ENCODE data around the gene CACNA2D3.

CACNA2D3 gene

GRCh38 chr3:54777141-54777540, 654.8 kb downstream of the CACNA2D3 start:
- DNase-seq: no peak

- no peak for DNase-seq
These were observed 658.0 kb downstream of the CACNA2D3 start for GRCh38 chr3:54780336-54780735.

- DNase-seq: no peak
These were observed 659.4 kb downstream of the CACNA2D3 start for GRCh38 chr3:54781728-54782127.

DNA sequence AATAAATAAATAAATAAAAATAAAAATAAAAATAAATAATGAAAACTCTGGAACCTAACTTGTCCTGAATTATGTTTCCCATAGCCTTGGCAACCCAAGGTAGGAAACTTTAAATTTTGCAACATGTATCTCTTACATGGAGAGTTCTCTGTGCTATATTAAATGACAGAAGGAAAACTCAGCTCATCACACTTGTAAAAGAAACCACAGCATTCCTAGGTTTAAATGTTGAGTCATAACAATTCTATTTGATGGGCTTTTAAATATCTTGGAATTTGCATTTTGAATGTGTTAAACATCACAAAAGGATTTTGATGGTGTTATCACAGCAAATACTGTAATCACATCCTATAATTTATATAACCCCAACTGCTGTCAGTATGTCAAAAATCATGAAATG, 661.3 kb downstream of the CACNA2D3 start:
- no peak for DNase-seq

DNA sequence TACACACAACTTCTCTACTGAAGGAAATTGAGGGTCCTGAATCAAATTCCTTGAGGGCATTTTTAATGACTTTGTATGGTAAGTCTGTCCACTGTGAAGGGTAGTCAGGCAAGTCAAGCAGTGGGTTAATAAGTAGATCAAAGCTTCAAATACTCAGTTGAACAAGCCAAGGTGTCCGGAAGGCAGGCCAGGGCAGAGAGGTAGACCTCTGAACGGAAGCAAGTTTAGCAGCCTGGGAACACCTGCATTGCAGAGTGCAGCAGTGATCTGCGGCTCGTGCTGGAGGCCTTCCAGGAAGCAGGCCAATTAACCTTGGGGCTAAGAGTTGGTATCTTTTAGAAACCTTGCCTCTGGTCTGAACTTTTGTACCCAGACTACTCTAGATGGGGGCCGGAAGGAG, 661.7 kb downstream of the CACNA2D3 start:
- DNase-seq: no peak

- no peak for DNase-seq
These were observed 663.6 kb downstream of the CACNA2D3 start for GRCh38 chr3:54785976-54786375.

GRCh38 chr3:54790051-54790450, 667.7 kb downstream of the CACNA2D3 start:
- DNase-seq: no peak

DNA sequence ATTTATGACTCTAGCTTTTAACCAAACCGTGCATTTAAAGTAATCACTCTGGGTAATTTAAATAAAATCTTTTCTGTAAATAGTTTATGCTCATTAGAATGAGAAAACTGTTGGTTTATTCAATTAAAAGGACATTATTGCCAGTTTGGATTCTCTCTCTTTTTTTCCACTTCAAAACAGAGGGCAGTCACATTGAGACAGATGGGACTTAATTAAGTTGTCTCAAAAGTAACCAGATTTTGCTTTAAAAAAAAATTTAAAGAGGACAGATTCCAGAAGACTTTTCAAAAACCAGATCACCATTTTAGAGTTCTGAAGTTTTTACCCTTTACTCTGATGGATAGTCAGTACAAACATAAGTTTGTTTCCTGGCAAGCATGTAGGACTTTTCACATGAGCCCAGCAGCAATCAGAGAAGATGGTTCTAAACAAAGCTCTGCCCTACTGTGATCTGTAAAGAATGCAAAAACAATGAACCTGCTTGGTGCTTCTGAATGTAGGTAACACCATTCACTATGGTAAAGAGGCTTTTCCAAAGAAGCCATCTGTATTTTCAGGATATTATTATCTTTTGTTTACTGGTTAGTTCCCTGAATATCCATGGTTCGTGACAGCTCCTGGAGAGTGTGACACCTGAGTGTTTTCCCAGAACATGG, 669.3 kb downstream of the CACNA2D3 start:
- no peak for DNase-seq

- no peak for DNase-seq
These were observed 670.2 kb downstream of the CACNA2D3 start for GRCh38 chr3:54792584-54792983.

GRCh38 chr3:54793171-54793570, 670.8 kb downstream of the CACNA2D3 start:
- no peak for DNase-seq

- DNase-seq: no peak
These were observed 674.8 kb downstream of the CACNA2D3 start for GRCh38 chr3:54797111-54797510.

DNA sequence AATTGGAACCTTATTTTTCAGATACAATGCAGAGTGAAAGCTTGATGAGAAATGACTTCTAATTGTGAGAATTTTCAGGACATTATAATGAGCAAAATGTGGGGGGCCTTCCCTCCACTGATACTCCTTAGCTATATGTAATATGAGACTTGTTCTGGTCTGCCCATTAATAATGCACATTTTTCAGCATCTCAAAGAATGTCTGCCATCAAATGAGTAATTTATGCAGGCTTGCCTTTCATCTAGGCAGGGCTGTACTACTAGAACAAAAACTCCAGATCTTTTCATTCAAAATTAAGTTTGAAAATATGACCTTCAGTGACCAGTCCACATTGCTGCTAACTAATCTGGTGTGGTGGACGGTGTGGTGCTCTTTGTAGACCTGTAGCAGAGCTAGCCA, 678.1 kb downstream of the CACNA2D3 start:
- no peak for DNase-seq

DNA sequence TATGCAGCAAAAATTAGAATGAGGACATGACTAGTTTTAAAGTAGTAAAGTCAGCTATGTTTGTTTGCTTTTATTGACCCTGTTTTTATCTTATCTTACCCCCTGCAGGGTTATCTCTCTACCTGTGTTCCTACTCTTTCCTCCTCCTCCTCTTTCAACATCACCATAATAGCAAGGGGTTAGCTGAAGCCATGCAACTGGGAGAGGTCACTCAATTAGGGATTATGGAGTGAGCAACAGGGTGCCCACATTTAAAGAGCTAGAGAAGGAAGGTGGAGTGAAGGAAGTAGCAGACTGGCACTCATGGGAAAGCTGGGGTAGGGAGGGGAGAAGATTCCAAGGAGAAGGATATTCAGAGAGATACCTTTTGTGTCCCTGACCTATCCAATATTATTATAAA, 679.6 kb downstream of the CACNA2D3 start:
- DNase-seq: no peak

DNA sequence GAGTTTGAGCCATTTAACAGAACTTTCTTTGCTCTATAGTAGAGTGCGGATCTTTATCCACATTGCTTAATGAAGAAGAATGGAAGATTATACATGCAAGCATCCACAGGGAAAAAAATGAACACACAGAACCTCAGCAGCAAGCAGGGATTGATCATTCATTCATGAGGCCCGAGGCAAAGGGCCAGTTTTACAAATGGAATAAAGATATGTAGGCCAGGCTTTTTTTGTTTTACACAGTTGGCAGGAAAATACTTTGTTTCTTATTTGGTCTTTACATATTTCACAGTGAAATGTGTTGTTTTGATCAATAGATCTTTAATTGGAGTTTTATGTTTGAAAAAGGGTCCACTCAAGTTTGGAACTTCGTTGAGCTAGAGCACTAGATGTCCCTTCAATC, 688.0 kb downstream of the CACNA2D3 start:
- no peak for DNase-seq

GRCh38 chr3:54814224-54814623, 691.9 kb downstream of the CACNA2D3 start:
- DNase-seq: no peak

DNA sequence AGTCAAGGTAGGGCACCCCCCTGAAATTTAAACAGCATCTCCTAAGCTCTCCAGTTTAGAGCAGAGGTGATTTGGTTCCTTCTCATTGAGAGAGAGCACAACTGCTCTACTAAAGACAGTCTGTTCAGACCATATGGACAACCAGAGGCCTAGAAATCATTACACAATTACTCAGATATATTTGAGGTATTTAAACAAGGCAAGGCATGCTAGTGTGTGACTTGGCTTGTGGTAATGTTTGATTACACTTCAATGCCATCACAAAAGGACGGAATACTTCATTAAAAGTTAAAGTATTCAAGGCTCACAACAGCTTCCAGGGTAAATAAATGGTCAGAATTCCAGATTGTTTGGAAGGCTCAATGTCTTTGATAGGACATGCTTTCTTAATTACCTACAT, 695.3 kb downstream of the CACNA2D3 start:
- no peak for DNase-seq

DNA sequence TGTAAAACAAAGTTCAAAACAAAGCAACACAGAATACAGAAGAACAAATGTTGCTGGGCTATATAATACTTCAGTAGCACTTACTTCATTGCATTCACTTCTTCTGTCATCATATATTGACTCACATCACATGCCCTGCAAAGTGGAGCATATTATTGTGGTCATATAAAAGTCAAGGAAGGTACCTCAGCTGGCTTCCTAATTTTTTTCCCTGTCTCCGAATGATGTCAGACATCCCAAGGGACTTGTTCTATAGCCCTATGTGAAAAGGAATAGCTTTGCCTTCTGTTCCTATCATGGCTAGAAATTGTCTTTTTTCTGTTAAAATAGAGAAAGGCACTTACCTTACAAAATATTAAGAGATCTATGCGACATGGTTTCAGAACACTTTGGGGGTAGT, 696.1 kb downstream of the CACNA2D3 start:
- DNase-seq: no peak

- DNase-seq: no peak
These were observed 696.6 kb downstream of the CACNA2D3 start for GRCh38 chr3:54818942-54819341.

DNA sequence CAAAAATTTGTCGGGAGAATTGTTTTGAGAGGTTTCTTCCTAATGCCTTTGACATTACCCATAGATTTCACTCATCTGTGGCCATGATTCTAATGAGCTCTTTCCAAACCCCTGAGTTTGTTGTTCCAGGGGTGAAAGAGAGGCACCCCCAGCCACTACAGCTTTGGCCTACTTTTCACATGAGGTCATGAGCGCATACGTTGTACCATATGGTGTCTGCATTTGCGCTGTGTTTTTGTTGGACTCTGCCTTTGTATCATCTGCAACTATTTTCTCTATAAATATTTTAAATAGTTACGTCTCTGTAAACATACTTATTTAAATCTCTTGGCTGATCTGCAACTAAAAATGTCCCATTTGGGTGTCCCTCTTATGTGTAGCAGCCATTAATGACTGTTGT, 697.6 kb downstream of the CACNA2D3 start:
- no peak for DNase-seq

DNA sequence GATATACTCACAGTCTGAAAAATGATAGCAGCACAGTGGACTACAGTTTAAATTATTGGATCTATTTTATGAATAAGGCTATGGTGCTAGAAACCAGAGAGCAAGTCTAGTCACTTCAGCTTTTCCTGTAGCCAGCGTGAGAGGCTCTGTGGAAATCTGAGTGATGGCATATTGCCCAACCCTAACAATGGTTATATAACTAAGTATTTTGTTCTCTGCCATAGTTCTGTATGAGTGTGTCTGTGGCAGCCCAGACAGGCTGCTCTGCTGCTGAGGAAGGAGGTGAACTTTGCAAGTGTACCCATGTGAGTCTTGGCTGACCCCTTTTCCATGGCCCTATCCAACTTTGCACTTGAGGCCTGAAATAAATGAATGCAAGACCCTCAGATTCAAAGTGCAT, 699.9 kb downstream of the CACNA2D3 start:
- DNase-seq: no peak

GRCh38 chr3:54826251-54826691, 703.9 kb downstream of the CACNA2D3 start:
- no peak for DNase-seq

GRCh38 chr3:54827056-54827687, 704.8 kb downstream of the CACNA2D3 start:
- no peak for DNase-seq

DNA sequence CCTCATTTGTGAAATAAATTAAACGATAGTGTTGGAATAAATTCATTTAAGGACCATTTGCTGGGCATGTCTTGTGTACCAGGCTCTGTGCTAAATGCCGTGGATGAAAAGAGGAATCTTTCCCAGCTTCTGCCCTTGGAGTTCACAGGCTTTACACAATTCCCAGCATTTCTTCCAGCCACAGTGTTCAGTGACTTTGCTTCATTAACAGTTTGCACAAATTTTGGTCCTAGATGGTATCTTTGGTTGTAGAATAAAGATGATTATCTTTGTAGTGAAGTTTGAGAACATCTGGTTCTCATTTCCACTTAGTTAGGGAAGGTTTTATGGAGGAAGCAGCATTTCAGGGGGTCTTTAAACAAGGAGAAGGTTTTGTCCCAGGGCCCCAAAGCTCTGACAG, 705.4 kb downstream of the CACNA2D3 start:
- DNase-seq: no peak

- DNase-seq: no peak
These were observed 708.3 kb downstream of the CACNA2D3 start for GRCh38 chr3:54830658-54831057.

DNA sequence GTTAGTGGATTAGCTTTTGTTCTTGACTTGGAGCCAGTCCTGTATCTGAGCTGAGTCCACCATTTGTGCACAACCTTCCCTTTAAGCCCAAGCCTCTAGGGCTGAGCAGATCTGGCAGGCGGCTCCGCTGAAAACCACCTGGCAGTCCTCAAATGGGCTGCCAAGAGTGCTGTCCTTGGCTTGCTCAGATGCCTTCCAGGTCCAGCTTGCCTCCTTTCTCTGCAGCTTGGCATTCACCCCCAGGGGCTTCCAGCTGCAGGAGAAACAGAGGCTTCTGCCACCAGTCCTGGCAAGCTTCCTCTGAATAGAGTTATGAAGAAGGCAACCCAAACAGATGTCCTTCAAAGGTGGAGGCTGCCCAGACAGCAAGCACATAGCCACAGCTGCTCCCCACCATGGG, 708.8 kb downstream of the CACNA2D3 start:
- no peak for DNase-seq

Data from SIG-M5 (cell line).